ENCODE measurements around the gene PEA15.

Gene PEA15

GRCh38 chr1:160244209-160244608 lies 39.0 kb downstream of the PEA15 start:
- DNase-seq, result no peak

- no peak for DNase-seq
Observed at GRCh38 chr1:160245434-160245833, 40.2 kb downstream of the PEA15 start.

GRCh38 chr1:160247053-160247452 lies 41.9 kb downstream of the PEA15 start:
- no peak for DNase-seq

GRCh38 chr1:160251011-160251410 lies 45.8 kb downstream of the PEA15 start:
- no peak for DNase-seq

GRCh38 chr1:160251687-160252526 lies 46.7 kb downstream of the PEA15 start:
- peak; percentile 42 for DNase-seq

- DNase-seq, result no peak
Observed at GRCh38 chr1:160255781-160256300, 50.7 kb downstream of the PEA15 start.

- DNase-seq, result no peak
Observed at GRCh38 chr1:160256396-160257046, 51.3 kb downstream of the PEA15 start.

GRCh38 chr1:160257411-160258015 lies 52.3 kb downstream of the PEA15 start:
- DNase-seq, result no peak

- DNase-seq, result no peak
Observed at GRCh38 chr1:160258177-160258798, 53.1 kb downstream of the PEA15 start.

- no peak for DNase-seq
Observed at GRCh38 chr1:160260406-160261382, 55.5 kb downstream of the PEA15 start.

GRCh38 chr1:160261556-160261892 lies 56.3 kb downstream of the PEA15 start:
- peak; percentile 66 for DNase-seq

GRCh38 chr1:160261893-160262794 lies 57.0 kb downstream of the PEA15 start, which contains the start of gene DCAF8:
Gene DCAF8, minus strand, starts transcription at chr1:160262549. Its CDS starts 18,541 bp downstream, at chr1:160244008.
- DNase-seq, result peak; percentile 98

- no peak for DNase-seq
Observed at GRCh38 chr1:160264795-160265307, 59.7 kb downstream of the PEA15 start.
